ENCODE data around the gene CPSF3. TPM values are rescaled to one million over a fixed set of nuclear protein-coding genes. Genes with fewer than 3 reads are reported as not detected.
A peak's percentile ranks its signal among the peaks of the same experiment; 100 is the strongest.

The CPSF3 gene
- total RNA-seq, 1 experiment from 2014 or later = 95.5 TPM

DNA sequence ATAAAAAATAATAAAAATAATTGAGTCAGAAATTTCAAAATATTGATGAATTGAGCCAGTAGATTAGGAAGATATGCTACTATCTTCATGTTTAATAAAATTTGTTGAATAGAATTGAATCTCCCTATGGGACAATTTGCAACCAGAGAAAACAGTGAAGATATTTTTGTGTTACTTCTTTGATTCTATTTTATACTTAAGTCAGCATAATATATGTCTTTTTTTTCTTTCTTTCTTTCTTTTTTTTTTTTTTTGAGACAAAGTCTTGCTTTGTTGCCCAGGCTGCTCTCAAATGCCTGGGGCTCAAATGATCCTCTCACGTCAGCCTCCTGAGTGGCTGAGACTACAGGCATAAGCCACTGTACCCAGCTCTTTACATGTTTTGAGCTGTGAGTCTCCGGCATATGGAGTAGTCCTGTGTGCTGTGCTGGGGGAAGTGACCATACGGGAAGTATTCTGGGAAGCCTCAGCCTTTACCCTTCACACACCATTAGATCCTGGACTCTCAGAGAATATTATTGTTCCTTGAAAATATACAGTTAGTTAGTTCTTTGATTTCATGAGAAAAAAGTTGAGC lies 37.1 kb downstream of the CPSF3 start:
- no peak overlapping the region for H4K8ac ChIP-seq (replicated peaks; ENCODE audit: insufficient read length, low read depth, low read length)
- H3K4me1 Mint-ChIP-seq = peaks cover 0 to 4% of the 10 kb centered on the region in 2 experiments; a peak in 1 of 4 replicates
- WGBS (ENCODE audit: extremely low coverage, insufficient read length, low lambda C conversion rate) = no CpG with 5 or more reads among the region's 3 CpGs

More for the DNA sequence above, 37.1 kb downstream of the CPSF3 start:
- Histone ChIP-seq H3T11ph (ENCODE audit: low read length) (no peak overlapping the region), H3K79me1 (ENCODE audit: insufficient read depth, low read depth, low read length, poor library complexity, severe bottlenecking) (no peaks in the 10 kb centered on the region), H4K5ac (ENCODE audit: insufficient read length, low read depth, low read length) (no peak overlapping the region), H2BK20ac (ENCODE audit: low read depth, low read length, poor library complexity, severe bottlenecking) (no peak overlapping the region), H2BK15ac (ENCODE audit: low read depth, low read length) (no peak overlapping the region), H2AK5ac (ENCODE audit: insufficient read length, low read length) (no peak overlapping the region), H3K23ac (ENCODE audit: insufficient read length, low read depth, low read length) (no peak overlapping the region), H3K18ac (ENCODE audit: insufficient read length, low read depth, low read length) (no peak overlapping the region), H3K4me2 (ENCODE audit: insufficient read depth, insufficient read length, low read length) (no peak overlapping the region), H3K27me3 (ENCODE audit: insufficient read depth, low read length) (no peaks in the 10 kb centered on the region), H4K91ac (ENCODE audit: insufficient read length, low read depth, low read length) (no peak overlapping the region), H4K20me1 (ENCODE audit: control insufficient read depth, insufficient read depth, insufficient read length) (no peaks in the 10 kb centered on the region), H2AFZ (ENCODE audit: low read length) (no peak overlapping the region), H3K79me2 (ENCODE audit: insufficient read depth, low read length) (no peaks in the 10 kb centered on the region), H3K9me3 (ENCODE audit: control insufficient read depth, low read depth, low read length) (no peaks in the 10 kb centered on the region), H3K27ac (ENCODE audit: insufficient read length, low read depth, low read length) (no peak overlapping the region), H3K56ac (ENCODE audit: insufficient read length, low read depth, low read length) (no peak overlapping the region), H3K4me1 (ENCODE audit: insufficient read depth, low read length) (no peaks in the 10 kb centered on the region), H2BK5ac (ENCODE audit: insufficient read length, low read length) (no peak overlapping the region), H3K4ac (ENCODE audit: low read depth, low read length) (no peak overlapping the region), H3K14ac (ENCODE audit: insufficient read depth, low read length) (no peak overlapping the region), H3K9ac (ENCODE audit: extremely low read depth, insufficient read length, low read length) (no peak overlapping the region), H2BK120ac (ENCODE audit: low read depth, low read length, poor library complexity, severe bottlenecking) (no peak overlapping the region), H3K23me2 (ENCODE audit: insufficient read length, low read depth, low read length, poor library complexity, severe bottlenecking) (no peaks in the 10 kb centered on the region), H2BK12ac (ENCODE audit: insufficient read length, low read depth, low read length) (no peak overlapping the region)
- peaks cover 12 to 60% (median 56%) of the 10 kb centered on the region in 3 experiments; a peak in 6 of 7 replicates for H3K36me3 Mint-ChIP-seq (ENCODE audit: insufficient read depth in 1 of 3, low read depth in 3 of 3)
- H3K9me3 Mint-ChIP-seq = no peaks in the 10 kb centered on the region
- H3K27ac Mint-ChIP-seq = peak overlapping the region in 2 of 3 experiments; percentile 50 to 56; a peak in 3 of 7 replicates
- H3K27me3 Mint-ChIP-seq (ENCODE audit: low read depth) = no peaks in the 10 kb centered on the region
- no peak overlapping the region for H3K4me3 Mint-ChIP-seq
- DNase-seq = no peak
- TF ChIP-seq, protein P1, sequence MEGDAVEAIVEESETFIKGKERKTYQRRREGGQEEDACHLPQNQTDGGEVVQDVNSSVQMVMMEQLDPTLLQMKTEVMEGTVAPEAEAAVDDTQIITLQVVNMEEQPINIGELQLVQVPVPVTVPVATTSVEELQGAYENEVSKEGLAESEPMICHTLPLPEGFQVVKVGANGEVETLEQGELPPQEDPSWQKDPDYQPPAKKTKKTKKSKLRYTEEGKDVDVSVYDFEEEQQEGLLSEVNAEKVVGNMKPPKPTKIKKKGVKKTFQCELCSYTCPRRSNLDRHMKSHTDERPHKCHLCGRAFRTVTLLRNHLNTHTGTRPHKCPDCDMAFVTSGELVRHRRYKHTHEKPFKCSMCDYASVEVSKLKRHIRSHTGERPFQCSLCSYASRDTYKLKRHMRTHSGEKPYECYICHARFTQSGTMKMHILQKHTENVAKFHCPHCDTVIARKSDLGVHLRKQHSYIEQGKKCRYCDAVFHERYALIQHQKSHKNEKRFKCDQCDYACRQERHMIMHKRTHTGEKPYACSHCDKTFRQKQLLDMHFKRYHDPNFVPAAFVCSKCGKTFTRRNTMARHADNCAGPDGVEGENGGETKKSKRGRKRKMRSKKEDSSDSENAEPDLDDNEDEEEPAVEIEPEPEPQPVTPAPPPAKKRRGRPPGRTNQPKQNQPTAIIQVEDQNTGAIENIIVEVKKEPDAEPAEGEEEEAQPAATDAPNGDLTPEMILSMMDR (conservative IDR thresholded peaks at IDR 0.05) = no peak
